ENCODE results near the gene LIMS2. TPM values are rescaled to one million over a fixed set of nuclear protein-coding genes. Genes with fewer than 3 reads are reported as not detected.

Gene LIMS2
- total and polyA plus RNA-seq, 2 experiments from 2014 or later: 1.6 to 3.5 TPM

- no peak for TF ChIP-seq ZNF462 (CRISPR knock-in tag; IDR thresholded peaks at IDR 0.05)
- no peak for TF ChIP-seq NANOG (IDR thresholded peaks at IDR 0.05; ENCODE audit: borderline replicate concordance)
- no peak for TF ChIP-seq ZNF331 (CRISPR knock-in tag; IDR thresholded peaks at IDR 0.05; ENCODE audit: low read depth)
- no peak for TF ChIP-seq EZH2phosphoT487 (IDR thresholded peaks at IDR 0.05; ENCODE audit: unreplicated experiment)
- TF ChIP-seq ZNF114 (CRISPR knock-in tag; IDR thresholded peaks at IDR 0.05): no peak
- TF ChIP-seq EZH2 (IDR thresholded peaks at IDR 0.05; ENCODE audit: low read depth, unreplicated experiment): no peak
- TF ChIP-seq CREB1 (CRISPR knock-in tag; IDR thresholded peaks at IDR 0.05; ENCODE audit: low read depth): no peak
Measured at GRCh38 chr2:127697482-127698180, 22.3 kb upstream of the LIMS2 start (continued).
